Kidney (tissue), 14 donors: Measurements from ENCODE around the gene S100A8. TPM values are rescaled to one million over a fixed set of nuclear protein-coding genes. Genes with fewer than 3 reads are reported as not detected.

ENCODE experiments used
- DNase-seq, 5 donors: peaks; one replicate each; pipeline ENCODE4 v3.0.0-alpha.2; 2013 to 2020
- FAIRE-seq: peaks from 2 replicates; lab custom pipeline; 2012; peaks lifted over from hg19 to GRCh38; lab: Jason Lieb, UNC
- H3K27ac ChIP-seq, 2 donors: one replicate each; pipeline ENCODE4 v1.7.0; 2013; ENCODE audit warnings: low read depth in 2 of 2, low read length in 2 of 2, inconsistent platforms in 1 of 2
- H3K27me3 ChIP-seq: one replicate; pipeline ENCODE4 v1.7.1; 2013; ENCODE audit warnings: low read length, inconsistent platforms; ENCODE audit not compliant: control insufficient read depth, insufficient read depth
- H3K36me3 ChIP-seq, 3 donors: one replicate each; pipeline versions ENCODE4 v1.7.0 to v1.7.1; 2013; ENCODE audit warnings: low read length in 3 of 3, control low read depth in 1 of 3, inconsistent platforms in 1 of 3; ENCODE audit not compliant: insufficient read depth in 3 of 3, control insufficient read depth in 2 of 3
- H3K4me1 ChIP-seq, 3 donors: one replicate each; pipeline versions ENCODE4 v1.7.0 to v1.7.1; 2013; ENCODE audit warnings: low read length in 3 of 3, inconsistent platforms in 1 of 3, low read depth in 1 of 3; ENCODE audit not compliant: control insufficient read depth in 2 of 3, insufficient read depth in 2 of 3
- H3K4me3 ChIP-seq, 3 donors: one replicate each; pipeline versions ENCODE4 v1.7.0 to v1.8.1; 2013; ENCODE audit warnings: low read length in 3 of 3, control low read depth in 1 of 3, inconsistent platforms in 1 of 3
- H3K9ac ChIP-seq, 3 donors: one replicate each; pipeline versions ENCODE4 v1.7.0 to v1.7.1; 2013; ENCODE audit warnings: low read length in 3 of 3, control low read depth in 1 of 3, inconsistent platforms in 1 of 3
- H3K9me3 ChIP-seq, 3 donors: one replicate each; pipeline versions ENCODE4 v1.7.0 to v1.7.1; 2013; ENCODE audit warnings: low read length in 3 of 3, control low read depth in 1 of 3, inconsistent platforms in 1 of 3; ENCODE audit not compliant: control insufficient read depth in 2 of 3, insufficient read depth in 1 of 3
- CTCF ChIP-seq: IDR thresholded peaks from 3 replicates; pipeline ENCODE4 v1.5.1; 2012; ENCODE audit warnings: mild to moderate bottlenecking, moderate library complexity, borderline replicate concordance; ENCODE audit not compliant: insufficient read depth; ENCODE audit errors: extremely low read depth
- intact Hi-C: fragments of 100-400 bp; cut with DNase I; formaldehyde crosslinking; loops from one replicate; pipeline ENCODE4 v1.11.1; 2022
- polyA plus RNA-seq: library from polyadenylated mRNA; stranded (reverse); fragments of 350-450 nt; fragmentation: Illumina TruSeq; extraction: RNeasy Lipid Tissue Mini Kit (QIAGEN cat#74804); gene quantifications from one replicate; pipeline ENCODE4 v1.2.3, GENCODE V29; 2014; ENCODE audit warnings: low read depth, low replicate concordance; ENCODE audit not compliant: insufficient read depth
- total RNA-seq: library from RNA; stranded (reverse); fragmentation: NEBNext Ultra II Directional; extraction: Animal tissue kit (Norgen Biotek cat#: 25700); gene quantifications from one replicate; pipeline ENCODE4 v1.2.1, GENCODE V29; 2021
- donor health status: control.
- donor health status: control.
- donor health status: control.
- donor health status: control.
- donor health status: control.
- donor health status: DM: yes; HTN: yes; CAD: no.
- donor health status: Normal renal cell carcinoma (clear cell type).

Gene S100A8
- total and polyA plus RNA-seq, 2 donors from 2014 or later, result 17.5 to 60.9 TPM

- H3K27me3 ChIP-seq, result no peaks in the 10 kb centered on the region
- no peak for FAIRE-seq
Observed at GRCh38 chr1:153437236-153437635, 46.4 kb upstream of the S100A8 start.

GRCh38 chr1:153434746-153435455 is 44.0 kb upstream of the S100A8 start:
- DNase-seq (no peak), FAIRE-seq (no peak)
- Histone ChIP-seq H3K9me3 (no peaks in the 10 kb centered on the region), H3K27ac (no peak overlapping the region), H3K27me3 (no peaks in the 10 kb centered on the region), H3K4me3 (no peak overlapping the region), H3K36me3 (no peaks in the 10 kb centered on the region), H3K9ac (no peak overlapping the region), H3K4me1 (no peaks in the 10 kb centered on the region)
- intact Hi-C loops, result no loop called here
- no peak for TF ChIP-seq CTCF

More at GRCh38 chr1:153437236-153437635, 46.4 kb upstream of the S100A8 start:
- Histone ChIP-seq H3K36me3 (no peaks in the 10 kb centered on the region), H3K4me1 (no peaks in the 10 kb centered on the region), H3K4me3 (no peak overlapping the region), H3K27ac (no peak overlapping the region), H3K9me3 (no peaks in the 10 kb centered on the region), H3K9ac (no peak overlapping the region)
- TF ChIP-seq CTCF, result no peak
- intact Hi-C loops, result no loop called here
- DNase-seq, result no peak

DNA sequence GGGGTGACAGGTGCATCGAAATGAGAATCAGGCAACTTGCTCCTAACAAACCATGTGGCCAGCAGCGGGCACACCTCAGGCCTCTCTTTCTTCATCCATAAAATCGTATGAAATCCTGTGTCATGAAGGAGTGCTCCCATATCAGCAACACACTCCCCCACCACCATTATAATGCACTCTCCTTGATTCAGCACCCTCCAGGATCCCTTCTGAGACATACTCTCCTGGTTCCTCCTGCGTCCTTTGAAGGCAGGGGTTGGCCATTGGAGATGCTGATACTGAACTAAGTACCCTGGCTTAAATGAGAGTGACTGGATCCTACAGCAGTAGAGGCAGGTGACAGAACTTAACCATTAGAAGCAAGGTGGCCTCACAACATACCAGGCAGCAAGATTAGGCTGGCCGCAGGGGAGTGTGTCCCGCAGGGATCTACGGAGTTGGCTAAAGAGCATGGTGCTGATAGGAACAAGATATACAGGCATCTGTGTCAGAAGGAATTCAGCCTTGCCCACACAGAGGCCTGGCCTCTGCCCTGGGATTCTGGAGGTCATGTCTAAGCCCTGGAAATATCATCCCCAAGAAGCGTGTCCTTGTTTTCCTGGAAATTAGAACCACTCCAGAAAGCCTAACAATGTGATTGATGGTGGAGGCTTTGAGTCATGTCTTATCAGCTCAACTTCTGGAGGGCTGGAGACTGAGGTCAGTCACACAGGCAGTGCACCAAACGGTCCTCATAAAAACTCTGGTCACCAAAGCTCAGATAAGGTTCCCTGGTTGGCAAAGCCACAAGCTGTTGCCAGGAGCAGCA is 42.2 kb upstream of the S100A8 start:
- H3K9ac ChIP-seq, result no peak overlapping the region
- H3K27me3 ChIP-seq, result no peaks in the 10 kb centered on the region
- TF ChIP-seq CTCF, result no peak
- DNase-seq (no peak), FAIRE-seq (no peak)
- no peaks in the 10 kb centered on the region for H3K36me3 ChIP-seq
- H3K27ac ChIP-seq, result no peak overlapping the region
- no peaks in the 10 kb centered on the region for H3K4me1 ChIP-seq
- no peak overlapping the region for H3K4me3 ChIP-seq
- H3K9me3 ChIP-seq, result no peaks in the 10 kb centered on the region
- intact Hi-C loops, result no loop called here
